GM19099 (cell line): ENCODE data around the gene CRYZL1.

ENCODE experiments used
- POLR2A ChIP-seq: IDR thresholded peaks from 3 replicates; pipeline ENCODE4 v1.6.1; 2011; ENCODE audit warnings: low read depth; ENCODE audit not compliant: insufficient read length; ENCODE audit errors: extremely low read depth

Gene CRYZL1

DNA sequence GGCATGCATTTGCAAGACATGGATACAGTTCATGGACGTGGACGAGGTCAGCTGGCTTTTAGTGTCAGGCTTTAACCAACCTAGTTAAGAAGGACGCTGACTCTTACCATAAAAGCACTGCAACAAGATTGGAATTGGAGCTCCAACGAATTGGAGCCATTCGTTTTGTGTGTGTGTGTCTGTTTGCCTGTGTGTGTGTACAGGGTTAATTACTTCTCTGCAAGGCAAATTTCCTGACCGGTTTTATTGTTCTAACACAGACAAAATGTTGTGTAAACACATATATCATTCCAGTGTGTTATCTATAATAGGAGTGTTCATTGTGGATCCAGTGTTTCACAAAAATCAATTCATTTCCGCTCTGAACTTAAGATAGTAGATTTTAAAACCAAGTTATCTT is 8.7 kb upstream of the CRYZL1 start:
- no peak for TF ChIP-seq POLR2A

DNA sequence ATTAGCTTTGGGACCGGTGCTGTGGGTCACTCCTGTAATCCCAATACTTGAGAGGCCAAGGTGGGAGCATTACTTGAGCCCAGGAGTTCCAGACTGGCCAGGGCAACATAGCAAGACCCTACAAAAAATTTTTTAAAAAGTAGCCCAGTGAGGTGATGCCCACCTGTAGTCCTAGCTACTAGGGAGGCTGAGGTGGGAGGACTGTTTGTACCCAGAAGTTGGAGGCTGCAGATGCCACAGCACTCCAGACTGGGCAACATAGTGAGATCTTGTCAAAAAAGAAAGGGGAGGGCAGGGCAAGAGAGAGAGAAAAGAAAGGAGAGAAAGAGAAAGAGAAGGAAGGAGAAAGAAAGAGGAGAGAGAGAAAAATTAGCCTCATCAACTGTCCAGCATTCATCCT is 7.0 kb upstream of the CRYZL1 start:
- no peak for TF ChIP-seq POLR2A

DNA sequence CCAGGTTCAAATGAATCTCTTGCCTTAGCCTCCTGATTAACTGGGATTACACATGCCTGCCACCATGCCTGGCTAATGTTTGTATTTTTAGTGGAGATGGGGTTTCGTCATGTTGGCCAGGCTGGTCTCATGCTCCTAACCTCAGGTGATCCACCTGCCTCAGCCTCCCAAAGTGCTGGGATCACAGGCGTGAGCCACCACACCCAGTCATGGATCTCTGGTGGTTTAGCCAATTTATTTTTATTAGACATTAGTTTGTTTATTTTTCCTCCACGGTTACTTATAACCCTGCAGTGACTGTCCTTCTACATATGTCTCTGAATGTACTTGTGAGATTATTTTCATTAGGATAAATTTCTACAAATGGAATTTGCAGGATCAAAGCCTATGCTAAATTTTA is 6.0 kb upstream of the CRYZL1 start:
- no peak for TF ChIP-seq POLR2A

DNA sequence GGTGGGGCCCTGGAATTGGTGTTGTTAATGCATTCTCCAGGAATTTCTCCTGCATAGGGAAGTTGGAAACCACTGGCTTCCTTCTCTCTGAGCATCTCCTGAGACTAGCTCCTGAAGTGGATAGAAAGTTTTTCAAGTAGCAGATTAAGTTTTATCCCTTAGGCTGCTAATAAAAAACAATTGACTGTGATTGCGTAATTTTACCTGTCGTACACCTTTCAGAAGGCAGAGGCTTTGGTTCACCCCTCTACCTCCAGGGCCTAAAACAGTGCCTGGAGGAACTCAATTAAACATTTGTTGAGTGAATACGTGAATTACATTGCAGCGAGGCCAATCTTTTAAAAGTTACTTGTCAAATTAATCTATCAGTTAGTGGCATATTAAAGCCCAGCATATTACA is 4.2 kb upstream of the CRYZL1 start:
- TF ChIP-seq POLR2A = no peak

DNA sequence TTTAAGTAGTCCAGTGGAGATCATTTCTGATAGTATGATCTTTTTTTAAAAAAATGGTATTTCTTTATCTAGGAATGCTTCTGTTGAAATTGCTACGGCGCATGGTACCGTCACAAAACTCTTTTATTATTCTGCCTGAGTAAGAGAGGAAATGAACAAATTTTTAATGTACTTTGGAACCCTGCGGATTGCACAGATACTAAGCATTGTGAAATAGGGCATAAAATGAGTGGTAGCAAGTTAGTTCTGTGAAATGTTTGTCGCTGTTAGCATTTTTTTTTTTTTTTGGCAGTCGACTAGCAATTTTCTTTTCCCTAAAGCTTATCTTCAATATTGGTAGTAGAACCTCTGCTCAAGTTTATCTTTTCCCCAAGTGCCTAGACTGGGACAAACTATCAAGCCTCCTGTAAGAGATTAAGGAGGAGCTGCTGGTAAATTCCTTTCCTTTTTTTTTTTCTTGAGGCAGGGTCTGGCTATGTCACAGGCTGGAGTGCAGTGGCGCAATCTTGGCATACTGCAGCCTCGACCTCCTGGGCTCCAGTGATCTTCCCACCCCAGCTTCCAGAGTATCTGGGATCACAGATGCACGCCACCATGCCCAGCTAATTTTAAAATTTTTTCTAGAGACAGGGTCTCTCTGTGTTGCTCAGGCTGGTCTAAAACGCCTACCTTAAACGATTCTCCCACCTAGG is 3.0 kb upstream of the CRYZL1 start:
- TF ChIP-seq POLR2A = no peak

DNA sequence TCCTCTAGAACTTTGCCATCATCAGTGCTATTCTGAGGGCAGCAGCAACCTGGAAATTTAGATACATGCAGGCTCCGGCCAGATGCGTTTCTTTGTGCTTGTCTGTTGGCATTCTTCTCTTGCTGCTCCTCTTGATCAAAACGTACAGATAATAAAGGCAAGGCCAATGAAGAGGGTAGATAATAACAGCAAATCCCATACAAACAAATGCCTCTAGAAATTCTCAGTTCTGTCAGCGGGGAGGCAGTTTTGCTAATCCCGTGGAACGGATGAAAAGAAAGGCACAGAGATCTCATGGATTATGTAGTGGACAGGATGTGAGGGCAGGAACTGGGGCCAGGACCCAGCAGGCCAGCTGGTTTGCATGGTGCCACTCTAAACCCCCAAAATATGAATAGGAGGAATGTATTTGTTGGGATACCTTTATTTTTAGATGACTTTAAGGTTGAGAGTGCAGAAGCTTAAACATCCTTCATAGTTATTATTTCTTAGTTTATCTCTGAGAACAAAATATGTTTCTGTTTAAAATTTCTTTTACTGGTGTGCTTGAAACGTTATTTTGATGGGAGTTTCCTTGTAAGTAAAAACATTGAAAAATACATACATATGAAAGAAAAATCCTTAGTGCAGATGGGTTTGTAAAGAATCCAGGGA is 2.2 kb upstream of the CRYZL1 start:
- TF ChIP-seq POLR2A = no peak

DNA sequence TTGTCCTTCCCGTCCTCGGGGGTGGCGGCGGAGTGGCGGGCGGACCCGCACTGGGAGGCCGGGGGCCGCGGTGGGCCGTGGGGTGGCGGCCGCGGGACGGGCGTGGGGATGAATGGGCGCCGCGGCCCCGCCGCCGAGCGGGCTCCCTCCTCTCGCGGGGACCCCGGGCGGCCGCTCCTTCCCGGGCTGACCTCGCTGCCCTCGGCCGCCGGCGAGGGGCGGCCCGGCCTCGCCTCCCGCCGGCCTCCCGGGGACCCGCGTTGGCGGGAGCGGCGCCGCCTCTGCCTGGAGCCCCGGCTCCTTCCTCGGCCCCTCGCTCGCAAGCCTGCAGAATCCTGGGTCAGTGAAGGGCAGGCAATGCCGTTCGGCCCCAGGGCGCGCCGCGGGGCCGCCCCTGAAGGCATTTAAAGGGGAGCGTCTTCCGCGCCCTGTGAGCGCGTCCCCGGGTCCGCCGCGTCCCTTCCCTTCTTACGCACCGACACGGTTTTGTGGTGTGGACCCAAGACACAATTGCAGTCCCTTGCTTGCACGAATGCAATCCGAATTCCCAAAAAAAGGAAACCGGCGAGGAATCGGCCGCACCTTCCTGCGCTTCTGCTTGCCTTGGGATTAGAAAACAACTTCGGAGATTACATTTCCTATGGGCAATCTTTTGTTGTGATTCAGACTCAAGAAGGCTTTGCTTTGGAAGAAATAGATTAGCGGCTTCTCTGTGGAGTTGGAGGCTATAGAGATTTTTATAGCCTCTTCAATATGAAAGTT is 1.5 kb upstream of the CRYZL1 start:
- no peak for TF ChIP-seq POLR2A

DNA sequence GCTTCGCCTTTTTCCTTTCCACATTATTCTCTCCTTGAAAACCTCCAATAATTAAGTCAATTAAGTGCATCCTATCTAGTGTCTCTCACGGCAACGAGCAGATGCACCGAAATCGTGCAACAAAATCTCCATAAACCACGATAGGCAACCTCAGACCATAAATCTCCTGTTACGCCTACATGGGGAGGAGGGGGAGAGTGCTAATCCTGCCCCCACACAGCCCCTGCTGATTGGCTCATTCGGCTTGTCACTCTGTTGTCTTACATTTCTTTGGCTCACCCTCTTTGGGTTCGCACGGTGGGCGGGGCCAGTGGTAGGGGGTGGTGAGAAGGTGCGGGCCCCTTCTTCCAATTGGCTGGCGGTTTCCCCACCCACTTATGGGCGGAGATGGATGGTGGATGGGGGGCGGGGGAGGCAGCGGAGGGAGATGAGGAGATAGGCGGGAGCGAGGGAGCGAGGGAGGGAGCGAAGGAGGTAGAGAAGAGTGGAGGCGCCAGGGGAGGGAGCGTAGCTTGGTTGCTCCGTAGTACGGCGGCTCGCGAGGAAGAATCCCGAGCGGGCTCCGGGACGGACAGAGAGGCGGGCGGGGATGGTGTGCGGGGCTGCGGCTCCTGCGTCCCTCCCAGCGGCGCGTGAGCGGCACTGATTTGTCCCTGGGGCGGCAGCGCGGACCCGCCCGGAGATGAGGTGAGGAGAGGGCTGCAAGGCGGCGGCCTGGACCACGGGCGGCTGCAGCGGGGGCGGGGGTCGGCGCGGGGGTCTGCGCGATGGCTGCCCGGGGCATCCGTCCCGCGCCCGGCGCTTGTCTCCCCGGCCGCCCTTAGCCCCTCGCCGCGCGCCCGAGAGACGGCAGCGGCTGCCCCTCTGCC is 720 bp upstream of the CRYZL1 start, which contains the start of gene ITSN1:
Gene ITSN1 (plus strand): TSS at position 475 of the 869 bp plus-strand sequence. CDS start 76,328 bp downstream, outside the sequence.
- TF ChIP-seq POLR2A = no peak

DNA sequence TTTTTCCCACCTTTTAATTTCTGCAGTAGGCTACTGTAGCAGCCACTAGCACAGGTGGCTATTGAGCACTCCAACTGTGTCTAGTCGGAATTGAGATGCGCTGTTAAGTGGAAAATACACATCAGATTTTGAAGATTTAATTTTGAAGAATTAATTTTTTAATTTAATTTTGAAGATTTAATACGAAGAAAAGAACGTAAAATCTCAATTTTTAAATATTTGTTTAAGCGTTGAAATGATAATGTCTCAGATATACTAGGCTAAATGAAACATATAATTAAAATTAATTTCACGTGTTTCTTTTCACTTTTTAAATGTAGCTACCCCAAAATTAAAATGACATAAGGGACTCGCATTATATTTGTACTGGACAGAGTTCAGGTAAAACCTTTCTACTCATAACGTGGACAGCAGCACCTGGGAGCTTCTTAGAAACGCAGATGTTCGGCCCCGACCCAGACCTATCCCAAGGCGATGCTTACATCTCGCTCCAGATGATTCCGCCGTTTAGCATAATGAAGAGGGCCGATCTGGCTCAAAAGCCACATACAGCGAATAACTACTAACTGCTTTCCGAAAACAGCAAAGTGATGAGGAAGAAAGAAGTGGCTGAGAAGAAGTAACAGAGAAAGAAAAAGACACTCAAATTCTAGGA is 717 bp downstream of the CRYZL1 start:
- TF ChIP-seq POLR2A = no peak

DNA sequence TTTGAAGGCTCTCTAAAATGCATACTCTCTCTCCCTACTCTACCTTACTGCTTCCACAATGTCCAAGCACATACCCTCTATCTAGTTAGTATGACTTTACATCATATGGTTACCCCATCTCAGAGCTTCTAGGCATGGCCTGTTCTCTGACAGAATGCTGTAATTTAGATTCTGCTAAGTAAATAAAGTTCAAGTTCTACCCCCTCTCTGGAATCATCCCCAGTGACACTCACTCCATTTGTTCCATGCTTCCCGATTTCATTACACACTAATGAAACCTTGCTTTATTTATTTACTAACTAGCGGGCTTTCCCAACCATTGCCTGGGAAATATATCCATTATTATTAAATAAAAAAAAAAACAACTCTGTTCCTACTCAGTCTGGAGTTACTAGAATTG is 7.3 kb downstream of the CRYZL1 start:
- no peak for TF ChIP-seq POLR2A

DNA sequence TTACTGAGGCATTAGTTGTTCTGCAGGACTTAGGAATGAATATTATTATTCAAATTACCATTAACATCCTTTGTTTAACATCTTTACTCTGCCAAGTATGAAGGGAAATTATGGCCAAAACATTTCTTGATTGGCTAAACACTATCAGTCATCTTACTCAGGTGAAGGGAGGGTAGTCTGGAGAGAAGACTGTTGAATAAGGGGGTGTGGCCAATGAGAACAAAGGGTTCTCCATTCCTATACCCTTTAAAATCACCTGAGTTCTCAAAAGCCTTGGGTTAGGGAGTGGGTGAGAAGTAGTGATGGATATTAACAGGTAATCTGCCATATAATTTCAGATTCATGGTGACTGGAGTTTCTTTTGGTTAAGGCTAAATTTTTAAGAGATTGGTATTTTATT is 19.3 kb downstream of the CRYZL1 start:
- TF ChIP-seq POLR2A = no peak

DNA sequence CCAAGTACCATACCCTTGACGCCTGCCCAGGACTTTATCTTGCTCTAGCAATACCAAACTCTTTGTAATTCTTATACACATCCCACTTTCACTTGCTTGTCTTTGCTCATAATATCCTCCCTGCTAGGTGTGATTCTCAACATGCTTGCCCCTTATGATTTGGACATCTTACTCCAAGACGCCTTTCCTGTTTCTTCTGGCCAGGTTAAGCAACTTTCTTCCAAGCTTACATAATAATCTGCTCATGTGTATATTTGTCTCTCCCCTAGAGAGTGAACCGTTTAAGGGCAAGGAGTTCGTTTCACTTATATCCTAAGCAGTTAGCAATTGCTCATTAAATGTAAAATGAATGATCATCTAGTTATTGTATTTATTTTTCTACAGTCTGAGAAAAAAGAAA is 21.8 kb downstream of the CRYZL1 start:
- TF ChIP-seq POLR2A = no peak

DNA sequence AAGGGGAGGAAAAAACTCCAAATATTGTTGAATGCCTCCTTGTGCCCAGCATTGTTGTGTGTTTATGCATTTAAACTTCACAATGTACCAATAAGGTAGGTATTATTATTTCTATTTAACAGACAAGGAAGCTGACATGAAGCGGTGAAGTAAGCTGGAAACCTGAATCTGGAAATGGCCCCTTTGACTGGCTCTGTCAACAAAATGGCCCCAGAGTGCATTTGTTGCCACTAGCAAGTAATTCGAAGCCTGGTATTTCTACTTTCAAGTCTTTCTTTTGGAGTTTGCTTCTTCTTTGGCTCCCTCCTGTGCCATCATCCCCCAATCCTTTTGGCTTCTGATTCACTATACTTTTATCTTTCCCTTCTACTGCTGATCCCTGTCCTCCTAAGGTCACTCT is 23.1 kb downstream of the CRYZL1 start:
- TF ChIP-seq POLR2A = no peak

DNA sequence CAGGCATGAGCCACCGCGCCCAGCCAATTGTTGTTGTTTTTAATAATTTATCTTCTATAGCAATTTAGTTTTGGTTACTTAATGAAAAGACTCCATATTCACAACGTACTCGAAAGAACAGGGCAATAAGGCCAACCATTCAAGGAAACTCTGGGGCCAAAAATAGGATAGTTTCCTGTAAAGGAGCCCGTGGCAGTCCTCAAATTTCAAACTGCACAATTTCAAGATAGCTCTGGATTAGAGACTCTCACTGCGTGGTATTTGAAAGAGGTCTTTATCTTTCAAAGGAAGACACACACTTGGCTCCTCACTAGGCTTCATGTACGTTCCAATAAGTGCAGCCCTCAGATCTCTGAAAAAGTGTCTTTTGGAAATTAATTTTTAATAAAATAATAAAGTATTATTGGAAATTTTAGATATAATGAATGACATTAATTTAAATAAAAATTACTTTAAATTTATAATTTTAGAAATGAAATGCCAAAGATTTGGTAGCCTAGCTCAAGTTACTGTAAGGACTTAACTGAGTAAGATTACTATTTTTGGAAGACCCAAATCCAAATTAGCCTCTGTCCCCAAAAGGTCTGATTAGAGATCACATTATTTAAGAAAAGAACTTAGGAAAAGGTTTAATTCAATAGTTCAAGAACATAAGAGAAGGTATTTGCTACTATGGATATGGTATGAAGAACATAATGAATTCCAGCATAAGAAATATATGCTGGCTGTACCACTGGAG is 30.4 kb downstream of the CRYZL1 start:
- no peak for TF ChIP-seq POLR2A
